EL (cell line): Measurements from ENCODE around the gene COL6A1.
"Not testable (repeated sequence)": the region's sequence is repeated elsewhere in the genome, so short reads cannot be mapped to it uniquely, and the experiment has no call there.

Experiments
- DNase-seq: peaks from one replicate; pipeline ENCODE4 v3.0.0-alpha.2; 2016

The COL6A1 gene

DNA sequence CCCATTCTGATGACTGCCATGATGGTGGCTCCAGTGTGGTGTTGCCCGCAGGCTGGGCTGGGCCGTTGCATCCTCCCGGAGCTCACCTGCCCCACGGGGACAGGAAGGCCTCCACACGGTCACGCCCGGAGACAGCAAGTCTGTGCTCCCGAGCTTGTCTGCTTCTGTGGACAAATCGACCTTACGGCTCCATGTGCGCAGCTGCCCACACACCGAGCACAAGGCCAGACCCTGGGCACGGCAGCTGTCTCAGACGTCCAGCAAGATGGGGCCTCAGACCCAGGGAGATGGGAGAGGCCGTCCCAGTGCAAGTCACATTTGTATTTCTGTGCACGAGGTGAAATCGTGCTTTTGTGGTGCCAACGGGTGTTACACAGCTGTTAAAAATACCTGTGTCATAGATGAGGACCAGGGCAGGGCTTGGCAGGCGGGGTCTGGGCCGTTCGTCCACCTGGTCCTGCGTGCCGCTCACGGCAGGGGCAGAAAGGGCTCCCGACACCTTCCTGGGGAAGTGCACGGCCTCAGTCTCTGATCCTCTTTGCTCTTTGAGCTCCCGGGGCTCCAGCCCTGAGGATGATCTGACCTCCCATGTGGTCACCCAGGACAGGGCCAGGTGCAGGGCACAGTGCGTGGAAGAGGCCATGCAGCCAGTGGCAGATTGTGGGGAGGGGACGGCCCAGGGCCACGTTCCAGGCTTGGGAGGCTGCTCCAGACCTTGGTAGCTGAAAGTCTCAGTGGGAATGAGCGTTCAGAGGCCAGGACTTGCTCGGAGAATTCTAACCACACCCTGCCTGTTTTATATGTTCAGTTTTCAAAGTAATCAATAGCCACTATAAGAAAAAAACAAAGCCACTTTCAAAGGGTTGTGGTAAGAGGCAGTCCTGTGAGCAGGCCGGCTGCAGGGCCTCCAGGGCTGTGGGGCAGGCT lies 13.5 kb downstream of the COL6A1 start:
- no peak for DNase-seq

DNA sequence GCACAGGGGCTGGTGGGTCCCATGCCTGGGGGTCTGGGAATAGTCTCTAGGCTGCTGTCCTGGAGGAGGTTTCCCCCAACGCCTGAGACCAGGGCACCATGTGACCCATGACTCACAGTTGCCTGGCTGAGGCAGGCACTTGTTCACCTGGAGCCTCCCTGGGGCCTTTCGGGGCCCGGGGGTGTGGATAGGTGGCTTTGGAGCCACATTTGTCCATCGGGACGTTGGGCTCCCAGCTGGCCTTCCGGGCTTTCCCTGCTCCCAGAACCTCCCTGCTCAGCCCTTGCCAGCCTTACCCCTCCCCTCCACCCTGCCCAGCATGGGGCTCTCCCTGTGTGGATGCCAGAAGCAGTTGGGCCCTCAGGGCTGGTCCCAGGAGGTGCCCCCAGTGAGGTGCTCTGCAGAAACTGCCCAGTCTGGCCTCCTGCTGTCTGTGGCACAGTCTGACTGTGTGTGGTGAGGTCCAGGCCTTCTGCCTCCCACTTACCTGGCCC lies 14.2 kb downstream of the COL6A1 start:
- no peak for DNase-seq

DNA sequence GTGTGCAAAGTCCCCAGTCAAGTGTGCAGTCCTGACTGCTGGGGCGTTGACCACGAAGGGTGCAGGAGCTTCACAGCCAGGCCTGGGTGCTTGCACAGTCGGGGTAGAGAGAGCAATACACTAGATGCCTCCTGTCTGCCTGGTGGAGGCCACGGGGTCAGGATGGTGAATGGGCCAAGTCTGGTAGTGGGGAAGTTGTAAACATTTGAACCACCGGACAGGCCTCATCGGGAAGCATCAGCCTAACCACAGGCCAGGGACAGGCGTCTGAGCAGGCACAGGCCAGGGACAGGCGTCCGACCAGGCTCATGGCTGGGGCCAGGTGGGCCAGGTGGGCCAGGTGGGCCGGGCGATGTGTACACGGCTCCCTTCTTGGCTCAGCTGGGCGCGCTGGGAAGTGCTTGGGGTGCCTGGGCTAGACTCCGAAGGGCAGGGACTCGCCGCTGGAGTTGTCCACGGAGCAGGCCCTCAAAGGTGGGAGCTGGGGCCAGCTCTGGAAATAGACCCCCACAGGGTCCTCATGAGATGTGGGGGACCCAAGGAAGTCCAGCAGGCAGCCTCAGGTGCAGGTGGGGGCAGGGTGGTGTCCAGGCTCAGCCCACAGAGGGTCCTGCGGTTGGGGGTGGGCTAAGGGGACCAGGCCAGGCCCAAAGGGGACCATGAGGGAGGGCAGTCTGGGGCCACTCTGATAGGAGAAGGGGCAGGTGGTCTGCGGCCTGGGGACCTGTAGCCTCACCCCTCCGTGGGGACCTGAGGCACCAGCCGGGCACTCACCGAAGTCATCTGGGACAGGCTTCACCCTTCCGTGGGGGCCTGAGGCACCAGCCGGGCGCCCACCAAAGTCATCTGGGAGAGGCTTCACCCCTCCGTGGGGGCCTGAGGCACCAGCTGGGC lies 15.0 kb downstream of the COL6A1 start:
- DNase-seq, result no peak

DNA sequence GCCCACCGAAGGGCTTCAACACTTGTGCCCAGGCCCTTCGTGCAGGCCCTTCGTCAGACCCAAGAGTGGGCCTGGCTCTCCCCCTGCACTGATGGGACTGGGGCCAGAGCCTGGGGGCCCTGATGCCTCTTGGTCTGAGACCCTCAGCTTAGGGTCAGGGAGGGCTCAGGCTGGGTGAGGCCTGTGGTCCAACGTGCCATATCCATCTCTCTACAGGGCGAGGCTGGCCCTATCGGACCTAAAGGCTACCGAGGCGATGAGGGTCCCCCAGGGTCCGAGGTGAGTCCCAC lies 15.6 kb downstream of the COL6A1 start:
- no peak for DNase-seq

DNA sequence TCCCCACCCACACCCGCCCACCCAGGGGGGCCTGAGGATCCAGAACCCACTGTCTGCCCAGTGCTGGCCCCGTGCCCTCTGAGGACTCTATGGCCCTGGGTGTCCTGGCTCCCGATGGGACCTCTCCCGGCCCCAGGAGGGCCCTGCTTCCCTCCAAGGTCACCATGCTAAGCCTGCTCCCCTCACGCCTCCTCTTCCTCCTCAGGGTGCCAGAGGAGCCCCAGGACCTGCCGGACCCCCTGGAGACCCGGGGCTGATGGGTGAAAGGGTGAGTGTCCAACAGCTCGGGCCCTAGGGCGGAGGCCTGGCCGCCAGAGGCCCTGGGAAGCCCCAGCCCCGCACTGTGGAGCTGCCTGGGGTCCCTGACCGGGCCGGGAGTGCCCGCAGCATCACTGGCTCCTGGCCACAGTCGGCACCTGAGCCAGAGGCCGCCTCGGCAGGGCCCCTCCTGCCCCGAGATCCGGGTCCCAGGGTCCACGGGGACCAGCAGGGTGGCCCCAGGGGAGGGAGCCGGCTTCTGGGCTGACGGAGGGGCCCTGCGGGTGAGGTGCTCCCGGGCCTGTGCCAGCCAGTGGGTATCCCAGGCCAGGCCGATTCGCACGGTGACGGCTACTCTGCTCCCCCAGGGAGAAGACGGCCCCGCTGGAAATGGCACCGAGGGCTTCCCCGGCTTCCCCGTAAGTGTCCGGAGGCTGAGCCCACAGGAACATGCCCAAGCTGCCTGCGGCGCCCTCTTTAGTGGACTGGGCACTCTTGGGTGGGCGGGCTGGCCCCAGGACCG lies 16.1 kb downstream of the COL6A1 start:
- no peak for DNase-seq

DNA sequence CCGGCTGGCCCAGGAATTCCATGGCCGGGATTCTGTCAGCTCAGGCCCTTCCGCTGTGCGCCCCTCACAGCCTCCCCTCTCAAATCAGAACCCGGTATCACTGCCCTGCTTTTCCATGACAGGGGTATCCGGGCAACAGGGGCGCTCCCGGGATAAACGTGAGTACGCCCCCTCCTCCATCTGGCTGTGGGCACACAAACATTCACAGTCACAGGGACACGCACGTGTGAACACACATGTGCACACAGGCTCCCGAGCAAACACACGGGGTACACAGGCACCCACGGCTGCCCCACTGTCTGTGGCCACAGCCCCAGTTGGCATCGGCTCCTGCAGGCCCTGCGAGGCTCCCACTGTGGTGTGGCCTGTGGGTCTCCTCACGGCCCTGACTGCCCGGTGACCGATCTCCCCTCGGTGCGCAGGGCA lies 16.7 kb downstream of the COL6A1 start:
- no peak for DNase-seq

DNA sequence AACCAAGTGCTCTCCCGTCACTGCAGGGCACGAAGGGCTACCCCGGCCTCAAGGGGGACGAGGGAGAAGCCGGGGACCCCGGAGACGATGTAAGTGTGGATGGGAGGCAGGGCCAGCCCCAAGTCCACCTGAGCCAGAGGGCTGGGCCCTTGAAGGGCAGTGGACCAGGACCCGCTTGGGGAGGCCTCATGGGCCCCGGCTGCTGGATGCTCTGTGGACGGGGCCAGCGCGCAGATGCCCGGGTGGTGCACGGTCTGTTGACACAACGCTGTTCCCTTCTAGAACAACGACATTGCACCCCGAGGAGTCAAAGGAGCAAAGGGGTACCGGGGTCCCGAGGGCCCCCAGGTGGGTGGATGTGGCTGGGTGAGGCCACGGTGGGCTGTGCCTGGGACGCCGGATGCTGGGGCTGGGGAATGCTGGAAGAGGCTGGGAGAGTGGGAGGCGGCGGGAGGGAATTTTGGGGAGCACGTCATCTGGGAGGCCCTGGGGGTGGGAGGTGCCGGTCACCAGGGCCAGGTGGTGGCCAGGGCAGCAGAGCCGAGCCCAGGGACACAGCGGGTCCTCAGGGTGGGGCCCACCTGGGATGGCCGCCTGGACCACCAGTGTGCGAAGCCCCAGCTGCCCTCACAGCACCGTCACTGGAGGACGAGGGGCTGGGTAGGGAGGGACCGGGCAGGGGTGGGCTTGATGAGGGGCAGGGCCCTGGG lies 17.5 kb downstream of the COL6A1 start:
- DNase-seq, result no peak

DNA sequence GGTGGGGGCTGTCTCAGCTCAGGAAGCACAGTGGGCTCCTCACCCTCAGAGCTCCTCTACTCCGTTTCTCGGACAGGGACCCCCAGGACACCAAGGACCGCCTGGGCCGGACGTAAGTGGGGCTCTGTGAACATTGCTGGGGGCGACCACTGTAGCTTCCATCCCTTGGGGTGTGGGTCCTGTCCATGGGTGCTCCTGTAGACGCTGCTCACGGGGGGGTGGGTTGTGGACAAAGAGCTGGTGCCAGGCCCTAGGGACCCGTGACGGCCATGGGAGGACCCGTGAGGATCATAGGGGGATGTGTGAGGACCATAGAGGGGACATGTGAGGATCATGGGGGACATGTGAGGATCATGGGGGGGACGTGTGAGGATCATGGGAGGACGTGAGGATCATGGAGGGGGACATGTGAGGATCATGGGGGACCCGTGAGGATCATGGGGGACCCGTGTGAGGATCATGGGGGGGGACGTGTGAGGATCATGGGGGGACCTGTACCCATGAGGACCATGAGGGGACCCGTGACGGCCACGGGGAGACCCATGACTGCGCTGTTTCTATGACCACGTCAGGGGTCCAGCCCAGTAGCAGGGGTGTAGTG lies 18.1 kb downstream of the COL6A1 start:
- DNase-seq, result no peak

DNA sequence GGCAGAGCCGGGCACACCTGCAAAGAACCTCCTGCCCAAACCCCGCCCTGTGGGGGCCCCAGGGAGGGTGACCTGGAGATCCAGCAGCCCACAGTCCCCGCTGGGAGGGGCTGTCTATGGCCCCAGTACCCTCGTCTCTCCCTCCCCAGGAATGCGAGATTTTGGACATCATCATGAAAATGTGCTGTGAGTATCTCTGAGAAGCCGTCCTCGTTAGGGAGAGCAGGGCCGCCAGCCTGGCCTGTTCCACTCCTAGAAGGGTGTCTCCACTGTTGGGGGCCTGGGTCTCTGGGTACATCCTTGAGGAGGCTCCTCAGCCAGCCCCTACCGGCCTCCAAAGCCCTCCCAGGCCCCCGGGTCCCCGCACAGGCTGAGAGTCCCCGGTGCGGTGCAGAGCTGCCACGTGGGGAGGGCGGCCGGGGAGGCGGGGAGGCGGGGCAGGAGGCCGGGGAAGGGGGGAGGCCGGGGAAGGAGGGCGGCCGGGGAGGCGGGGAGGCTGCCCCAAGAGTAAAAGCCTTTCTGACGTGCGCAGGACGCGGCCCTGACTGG lies 18.7 kb downstream of the COL6A1 start:
- DNase-seq, result no peak

DNA sequence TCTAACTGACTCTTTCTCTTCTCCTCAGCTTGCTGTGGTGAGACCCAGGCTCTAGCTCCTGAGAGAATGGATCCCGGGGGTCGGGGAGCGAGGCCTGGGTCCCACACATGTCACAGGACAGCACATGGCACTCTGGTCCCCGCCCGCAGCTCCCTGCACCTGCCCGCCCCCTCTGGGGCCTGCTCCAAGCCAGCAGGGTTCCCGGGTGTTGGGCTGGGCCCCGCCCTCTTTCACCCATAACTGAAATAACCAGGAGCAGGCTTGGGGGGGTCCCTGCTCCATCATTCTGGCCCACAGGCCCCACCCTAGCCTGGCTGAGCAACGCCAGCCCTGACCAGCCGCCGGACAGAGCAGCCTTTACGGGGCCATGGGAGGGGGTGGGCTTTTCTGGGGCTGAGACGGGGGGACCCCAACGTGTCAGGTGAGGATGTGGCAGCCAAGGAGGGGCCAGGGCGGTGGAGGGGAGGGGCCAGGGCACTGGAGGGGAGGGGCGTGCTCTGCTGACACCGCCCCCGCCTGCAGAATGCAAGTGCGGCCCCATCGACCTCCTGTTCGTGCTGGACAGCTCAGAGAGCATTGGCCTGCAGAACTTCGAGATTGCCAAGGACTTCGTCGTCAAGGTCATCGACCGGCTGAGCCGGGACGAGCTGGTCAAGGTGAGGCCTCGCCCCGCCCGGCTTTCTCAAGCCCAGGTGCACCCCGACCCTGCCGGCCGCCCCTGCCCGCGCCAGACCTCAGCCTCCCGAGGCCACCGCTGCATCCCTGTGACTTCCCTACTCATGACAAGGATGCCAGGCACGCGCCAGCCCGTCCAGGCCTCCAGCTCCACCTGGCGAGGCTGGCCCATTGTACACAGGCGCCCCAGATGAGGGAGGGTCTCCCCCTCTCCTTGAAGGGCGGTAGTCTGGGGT lies 19.4 kb downstream of the COL6A1 start:
- no peak for DNase-seq

DNA sequence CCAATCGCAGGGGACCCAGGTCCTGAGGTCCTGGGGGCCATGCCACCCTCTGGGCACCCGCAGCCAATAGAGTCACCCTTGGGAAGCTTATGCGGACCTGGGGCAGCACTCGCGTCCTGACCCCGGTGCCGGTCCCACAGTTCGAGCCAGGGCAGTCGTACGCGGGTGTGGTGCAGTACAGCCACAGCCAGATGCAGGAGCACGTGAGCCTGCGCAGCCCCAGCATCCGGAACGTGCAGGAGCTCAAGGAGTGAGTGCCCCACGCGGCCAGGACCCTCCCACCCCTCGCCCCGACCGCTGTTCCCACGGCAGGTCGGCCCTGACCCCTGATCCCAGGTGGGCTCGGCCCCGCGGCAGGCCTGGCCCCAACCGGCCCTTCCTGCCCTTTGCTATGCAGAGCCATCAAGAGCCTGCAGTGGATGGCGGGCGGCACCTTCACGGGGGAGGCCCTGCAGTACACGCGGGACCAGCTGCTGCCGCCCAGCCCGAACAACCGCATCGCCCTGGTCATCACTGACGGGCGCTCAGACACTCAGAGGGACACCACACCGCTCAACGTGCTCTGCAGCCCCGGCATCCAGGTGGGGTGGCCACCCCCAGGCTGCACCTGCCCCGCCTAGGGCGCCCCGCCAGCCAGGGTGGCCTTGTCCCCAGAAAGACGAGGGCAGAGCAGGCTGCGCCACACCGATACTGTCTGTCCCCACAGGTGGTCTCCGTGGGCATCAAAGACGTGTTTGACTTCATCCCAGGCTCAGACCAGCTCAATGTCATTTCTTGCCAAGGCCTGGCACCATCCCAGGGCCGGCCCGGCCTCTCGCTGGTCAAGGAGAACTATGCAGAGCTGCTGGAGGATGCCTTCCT lies 20.5 kb downstream of the COL6A1 start:
- no peak for DNase-seq

DNA sequence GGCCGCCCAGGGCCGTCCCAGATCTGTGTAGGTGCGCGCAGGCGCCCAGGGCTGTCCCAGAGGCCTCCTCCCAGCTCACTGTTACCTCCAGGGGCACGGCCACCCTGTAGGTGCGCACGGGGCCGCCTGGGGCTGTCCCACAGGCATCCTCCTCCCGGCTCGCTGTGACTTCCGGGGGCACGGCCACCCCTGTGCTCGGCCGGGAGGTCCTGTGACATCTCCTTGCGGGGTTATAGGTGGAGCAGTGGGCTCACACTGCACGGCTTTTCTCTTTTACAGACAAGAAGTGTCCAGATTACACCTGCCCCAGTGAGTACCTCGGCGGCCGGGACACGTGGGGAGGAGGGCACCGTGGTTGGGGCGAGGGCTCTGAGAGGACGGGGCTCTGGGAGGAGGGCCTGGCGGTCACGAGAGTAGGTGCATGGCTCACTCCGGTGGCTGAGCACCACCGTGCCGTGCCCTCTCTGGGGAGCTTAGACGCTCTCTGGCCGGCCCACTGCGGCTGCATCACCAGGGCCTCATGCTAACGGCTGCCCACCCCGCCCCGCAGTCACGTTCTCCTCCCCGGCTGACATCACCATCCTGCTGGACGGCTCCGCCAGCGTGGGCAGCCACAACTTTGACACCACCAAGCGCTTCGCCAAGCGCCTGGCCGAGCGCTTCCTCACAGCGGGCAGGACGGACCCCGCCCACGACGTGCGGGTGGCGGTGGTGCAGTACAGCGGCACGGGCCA lies 21.4 kb downstream of the COL6A1 start:
- no peak for DNase-seq

DNA sequence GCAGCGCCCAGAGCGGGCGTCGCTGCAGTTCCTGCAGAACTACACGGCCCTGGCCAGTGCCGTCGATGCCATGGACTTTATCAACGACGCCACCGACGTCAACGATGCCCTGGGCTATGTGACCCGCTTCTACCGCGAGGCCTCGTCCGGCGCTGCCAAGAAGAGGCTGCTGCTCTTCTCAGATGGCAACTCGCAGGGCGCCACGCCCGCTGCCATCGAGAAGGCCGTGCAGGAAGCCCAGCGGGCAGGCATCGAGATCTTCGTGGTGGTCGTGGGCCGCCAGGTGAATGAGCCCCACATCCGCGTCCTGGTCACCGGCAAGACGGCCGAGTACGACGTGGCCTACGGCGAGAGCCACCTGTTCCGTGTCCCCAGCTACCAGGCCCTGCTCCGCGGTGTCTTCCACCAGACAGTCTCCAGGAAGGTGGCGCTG lies 22.0 kb downstream of the COL6A1 start:
- DNase-seq, result no peak

DNA sequence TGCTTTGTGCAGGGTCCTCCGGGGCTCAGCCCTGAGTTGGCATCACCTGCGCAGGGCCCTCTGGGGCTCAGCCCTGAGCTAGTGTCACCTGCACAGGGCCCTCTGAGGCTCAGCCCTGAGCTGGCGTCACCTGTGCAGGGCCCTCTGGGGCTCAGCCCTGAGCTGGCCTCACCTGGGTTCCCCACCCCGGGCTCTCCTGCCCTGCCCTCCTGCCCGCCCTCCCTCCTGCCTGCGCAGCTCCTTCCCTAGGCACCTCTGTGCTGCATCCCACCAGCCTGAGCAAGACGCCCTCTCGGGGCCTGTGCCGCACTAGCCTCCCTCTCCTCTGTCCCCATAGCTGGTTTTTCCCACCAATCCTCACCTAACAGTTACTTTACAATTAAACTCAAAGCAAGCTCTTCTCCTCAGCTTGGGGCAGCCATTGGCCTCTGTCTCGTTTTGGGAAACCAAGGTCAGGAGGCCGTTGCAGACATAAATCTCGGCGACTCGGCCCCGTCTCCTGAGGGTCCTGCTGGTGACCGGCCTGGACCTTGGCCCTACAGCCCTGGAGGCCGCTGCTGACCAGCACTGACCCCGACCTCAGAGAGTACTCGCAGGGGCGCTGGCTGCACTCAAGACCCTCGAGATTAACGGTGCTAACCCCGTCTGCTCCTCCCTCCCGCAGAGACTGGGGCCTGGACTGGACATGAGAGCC lies 22.7 kb downstream of the COL6A1 start:
- no peak for DNase-seq

DNA sequence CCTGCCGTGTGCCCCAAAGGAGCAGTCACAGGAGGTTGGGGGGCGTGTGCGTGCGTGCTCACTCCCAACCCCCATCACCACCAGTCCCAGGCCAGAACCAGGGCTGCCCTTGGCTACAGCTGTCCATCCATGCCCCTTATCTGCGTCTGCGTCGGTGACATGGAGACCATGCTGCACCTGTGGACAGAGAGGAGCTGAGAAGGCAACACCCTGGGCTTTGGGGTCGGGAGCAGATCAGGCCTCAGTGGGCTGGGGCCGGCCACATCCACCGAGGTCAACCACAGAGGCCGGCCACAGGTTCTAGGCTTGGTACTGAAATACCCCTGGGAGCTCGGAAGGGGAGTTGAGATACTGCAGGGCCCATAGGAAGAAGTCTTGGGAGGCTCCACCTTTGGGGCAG lies 23.5 kb downstream of the COL6A1 start:
- DNase-seq, result no peak

DNA sequence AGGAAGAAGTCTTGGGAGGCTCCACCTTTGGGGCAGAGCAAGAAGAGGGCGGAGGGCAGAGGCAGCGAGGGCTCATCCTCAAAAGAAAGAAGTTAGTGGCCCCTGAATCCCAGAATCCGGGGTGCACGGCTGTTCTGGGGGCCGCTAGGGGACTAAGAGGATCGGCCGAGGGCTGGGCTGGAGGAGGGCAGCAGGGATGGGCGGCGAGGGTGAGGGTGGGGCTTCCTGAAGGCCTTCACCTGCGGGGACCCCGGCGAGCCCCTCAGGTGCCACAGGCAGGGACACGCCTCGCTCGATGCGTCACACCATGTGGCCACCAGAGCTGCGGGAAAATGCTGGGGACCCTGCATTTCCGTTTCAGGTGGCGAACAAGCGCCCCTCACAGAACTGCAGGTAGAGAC lies 23.9 kb downstream of the COL6A1 start:
- DNase-seq, result no peak

DNA sequence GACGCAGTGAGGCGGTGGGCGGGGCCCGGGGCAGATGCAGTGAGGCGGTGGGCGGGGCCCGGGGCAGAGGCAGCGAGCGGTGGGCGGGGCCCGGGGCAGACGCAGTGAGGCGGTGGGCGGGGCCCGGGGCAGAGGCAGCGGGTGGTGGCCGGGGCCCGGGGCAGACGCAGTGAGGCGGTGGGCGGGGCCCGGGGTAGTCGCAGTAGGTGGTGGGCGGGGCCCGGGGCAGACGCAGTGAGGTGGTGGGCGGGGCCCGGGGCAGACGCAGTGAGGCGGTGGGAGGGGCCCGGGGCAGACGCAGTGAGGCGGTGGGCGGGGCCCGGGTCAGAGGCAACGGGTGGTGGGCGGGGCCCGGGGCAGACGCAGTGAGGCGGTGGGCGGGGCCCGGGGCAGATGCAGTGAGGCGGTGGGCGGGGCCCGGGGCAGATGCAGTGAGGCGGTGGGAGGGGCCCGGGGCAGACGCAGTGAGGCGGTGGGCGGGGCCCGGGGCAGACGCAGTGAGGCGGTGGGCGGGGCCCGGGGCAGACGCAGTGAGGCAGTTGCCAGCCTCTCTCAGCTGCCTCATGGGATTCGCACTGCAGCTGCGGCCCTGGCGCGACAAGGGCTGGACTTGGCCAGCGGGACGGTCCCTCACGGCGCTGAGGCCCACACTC lies 24.4 kb downstream of the COL6A1 start:
- not testable (repeated sequence) for DNase-seq
